Stimulated activated naive CD8-positive, alpha-beta T cell treated with anti-CD3 and anti-CD28 coated beads, Interleukin-15, Interleukin-2, amounts not matched to agents 100 ng/mL and 50 ng/mL, for 24 hours (primary cell): ENCODE measurements around the gene LRTM2.

ENCODE experiments used
- H3K27ac Mint-ChIP-seq: one replicate; pipeline ENCODE4 v1.8.0; 2021; ENCODE audit warnings: mild to moderate bottlenecking, mixed read lengths
- H3K27me3 Mint-ChIP-seq: one replicate; pipeline ENCODE4 v1.8.0; 2021; ENCODE audit warnings: mixed read lengths
- H3K36me3 Mint-ChIP-seq: one replicate; pipeline ENCODE4 v1.8.0; 2021; ENCODE audit warnings: low read depth, mixed read lengths
- H3K4me1 Mint-ChIP-seq: one replicate; pipeline ENCODE4 v1.8.0; 2021; ENCODE audit warnings: low read depth, mixed read lengths
- H3K4me3 Mint-ChIP-seq: one replicate; pipeline ENCODE4 v1.8.0; 2021; ENCODE audit warnings: mild to moderate bottlenecking, mixed read lengths
- H3K9me3 Mint-ChIP-seq: one replicate; pipeline ENCODE4 v1.8.0; 2021; ENCODE audit warnings: mixed read lengths

Gene LRTM2

DNA sequence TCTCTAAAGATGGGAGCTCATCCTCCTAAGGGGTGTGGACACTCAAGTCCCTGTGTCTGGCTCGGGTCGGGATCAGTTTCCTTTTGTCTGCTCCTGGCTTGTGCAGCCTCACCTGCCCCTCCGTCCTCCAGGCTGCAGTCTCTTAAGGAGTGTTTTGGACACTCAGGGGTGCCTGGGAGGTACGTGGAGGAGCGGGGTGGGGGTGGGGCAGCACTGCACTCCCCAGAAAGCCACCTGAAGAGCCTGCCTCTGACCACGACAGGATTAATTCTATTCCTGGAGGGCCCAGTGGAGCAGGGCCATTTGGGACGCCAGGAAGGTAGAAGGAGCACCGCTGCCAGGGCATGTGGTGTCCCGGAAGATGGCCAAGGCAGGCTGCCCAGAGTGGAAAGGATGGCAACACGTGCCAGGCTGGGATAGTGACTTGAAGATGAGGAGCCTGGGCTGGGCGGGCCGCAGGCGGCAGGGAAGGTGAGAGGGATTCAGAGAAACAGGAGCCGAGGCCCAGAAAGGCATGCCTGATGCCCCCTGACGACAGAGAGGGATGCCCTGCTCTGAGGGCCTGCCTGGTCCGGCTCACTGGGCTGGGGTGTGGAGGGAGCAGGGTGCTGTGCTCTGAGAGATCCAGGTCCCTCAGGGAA is 14.8 kb upstream of the LRTM2 start:
- no peaks in the 10 kb centered on the region for H3K27me3 Mint-ChIP-seq
- no peaks in the 10 kb centered on the region for H3K36me3 Mint-ChIP-seq
- no peak overlapping the region for H3K27ac Mint-ChIP-seq
- peaks cover 4% of the 10 kb centered on the region for H3K9me3 Mint-ChIP-seq
- peaks cover 14% of the 10 kb centered on the region for H3K4me1 Mint-ChIP-seq
- H3K4me3 Mint-ChIP-seq = no peak overlapping the region

- Mint-ChIP-seq H3K4me3 (no peak overlapping the region), H3K27ac (no peak overlapping the region), H3K4me1 (peaks cover 16% of the 10 kb centered on the region)
Measured at GRCh38 chr12:1806301-1807086, 13.9 kb upstream of the LRTM2 start.

DNA sequence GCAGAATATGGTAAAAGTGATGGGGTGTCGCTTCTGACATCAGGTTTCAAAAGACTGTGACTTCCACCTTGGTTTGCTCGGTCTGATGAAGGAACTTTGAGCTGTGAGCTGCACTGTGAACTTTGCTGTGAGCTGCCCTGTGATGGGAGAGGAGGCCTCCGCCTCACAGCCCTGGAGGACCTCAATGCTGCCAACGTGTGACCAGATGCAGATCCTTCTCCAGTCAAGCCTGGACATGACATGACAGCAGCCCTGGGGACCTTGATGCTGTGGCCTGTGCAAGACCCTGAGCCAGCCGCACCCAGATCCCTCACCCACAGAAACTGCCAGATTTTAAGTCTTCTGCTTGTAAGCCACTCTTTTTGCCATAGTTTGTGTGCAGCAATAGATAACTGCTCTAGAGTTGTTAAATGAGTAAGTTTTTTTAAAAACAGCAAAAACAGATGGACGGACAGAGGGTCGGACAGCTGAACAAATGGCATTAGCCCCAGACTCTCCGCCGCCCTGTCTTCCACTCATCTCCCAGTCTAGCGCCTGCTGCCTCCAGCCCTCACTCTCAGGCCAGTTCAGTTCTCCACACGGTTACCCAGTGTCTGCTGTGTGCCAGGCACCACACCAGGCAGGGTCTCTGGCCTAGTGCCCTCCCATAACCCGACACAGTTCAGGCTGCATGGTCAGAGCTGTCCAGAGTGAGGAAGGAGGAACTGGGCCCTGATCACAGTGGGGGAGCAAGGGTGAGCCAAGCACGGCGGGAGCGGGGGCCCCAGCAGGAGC is 13.1 kb upstream of the LRTM2 start:
- Mint-ChIP-seq H3K4me1 (peaks cover 16% of the 10 kb centered on the region), H3K4me3 (no peak overlapping the region), H3K36me3 (no peaks in the 10 kb centered on the region), H3K27me3 (no peaks in the 10 kb centered on the region), H3K9me3 (peaks cover 4% of the 10 kb centered on the region), H3K27ac (no peak overlapping the region)

More at GRCh38 chr12:1806301-1807086, 13.9 kb upstream of the LRTM2 start:
- H3K9me3 Mint-ChIP-seq = peaks cover 4% of the 10 kb centered on the region
- H3K36me3 Mint-ChIP-seq = no peaks in the 10 kb centered on the region
- no peaks in the 10 kb centered on the region for H3K27me3 Mint-ChIP-seq

DNA sequence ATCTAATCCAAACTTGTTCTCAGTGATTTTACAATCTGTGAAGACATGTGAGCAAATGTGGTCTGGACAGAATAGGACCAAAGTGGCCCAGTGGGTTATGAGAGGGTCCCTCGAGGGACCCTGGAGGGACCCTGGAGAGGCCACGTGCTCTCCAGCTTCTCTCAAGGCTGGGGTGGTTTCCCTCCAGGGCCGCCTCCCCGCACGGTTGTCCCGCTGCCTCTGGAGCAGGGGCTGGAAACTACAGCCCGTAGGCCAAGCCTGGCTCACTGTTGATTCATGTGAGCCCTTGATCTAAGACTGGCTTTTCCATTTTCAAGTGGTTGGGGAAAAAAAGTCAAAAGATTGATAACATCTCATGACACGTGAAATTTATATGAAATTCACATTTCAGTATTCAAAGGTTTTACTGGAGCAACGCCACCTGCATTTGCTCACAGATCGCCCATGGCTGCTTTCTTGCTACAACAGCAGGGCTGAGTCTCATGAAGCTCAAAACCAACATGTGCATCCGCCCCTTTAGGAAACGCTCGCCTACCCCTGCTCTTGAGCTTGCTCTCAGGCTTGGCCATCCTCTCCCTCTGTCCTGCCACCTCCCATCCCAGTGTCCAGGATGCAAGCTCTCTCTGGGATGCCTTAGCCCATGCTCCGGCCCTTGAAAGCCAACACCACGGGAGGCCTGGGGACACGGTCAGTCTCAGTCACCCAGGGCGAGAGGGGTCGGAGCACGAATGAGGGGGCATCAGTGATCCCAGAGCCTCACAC is 12.1 kb upstream of the LRTM2 start:
- H3K27me3 Mint-ChIP-seq = no peaks in the 10 kb centered on the region
- H3K27ac Mint-ChIP-seq = no peak overlapping the region
- peaks cover 4% of the 10 kb centered on the region for H3K9me3 Mint-ChIP-seq
- H3K4me1 Mint-ChIP-seq = peaks cover 16% of the 10 kb centered on the region
- H3K36me3 Mint-ChIP-seq = no peaks in the 10 kb centered on the region
- H3K4me3 Mint-ChIP-seq = no peak overlapping the region

DNA sequence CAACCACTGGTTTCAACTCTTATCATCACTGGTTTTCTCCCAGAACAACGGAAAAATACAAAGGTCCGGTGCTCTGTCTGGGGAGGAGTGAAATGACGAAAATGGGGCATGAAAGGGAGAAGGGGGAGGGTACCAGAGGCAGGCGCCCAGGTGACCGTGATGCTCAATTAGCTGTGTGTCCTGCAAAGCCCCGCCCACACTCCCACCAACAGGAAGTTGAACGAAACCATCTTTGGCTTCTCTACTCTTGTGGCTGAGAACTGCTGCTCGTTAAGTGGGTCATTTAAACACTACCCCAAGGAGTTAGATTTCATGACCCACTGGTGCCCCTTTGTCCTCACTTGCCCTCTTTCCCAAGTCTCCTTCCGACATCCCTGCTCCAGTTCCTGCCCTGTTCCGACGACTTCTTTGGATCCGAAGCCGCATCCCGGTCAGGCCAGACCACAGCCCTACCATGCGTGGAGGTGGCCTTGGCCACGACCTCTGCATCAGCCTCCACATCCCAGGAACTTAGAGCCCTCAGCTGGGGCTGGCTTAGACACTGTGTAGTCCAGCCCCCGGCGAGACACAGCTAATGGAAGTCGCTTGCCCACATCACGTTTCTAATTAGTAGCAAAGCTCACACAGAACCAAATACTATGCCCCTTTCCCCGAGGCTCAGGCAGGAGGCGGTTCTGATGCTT is 11.4 kb upstream of the LRTM2 start:
- Mint-ChIP-seq H3K36me3 (no peaks in the 10 kb centered on the region), H3K27me3 (no peaks in the 10 kb centered on the region), H3K27ac (peak overlapping the region; percentile 45), H3K4me1 (peaks cover 16% of the 10 kb centered on the region), H3K9me3 (peaks cover 4% of the 10 kb centered on the region), H3K4me3 (no peak overlapping the region)

- Mint-ChIP-seq H3K4me3 (no peak overlapping the region), H3K36me3 (no peaks in the 10 kb centered on the region), H3K4me1 (peaks cover 12% of the 10 kb centered on the region), H3K9me3 (no peaks in the 10 kb centered on the region), H3K27me3 (no peaks in the 10 kb centered on the region), H3K27ac (peak overlapping the region; percentile 80)
Measured at GRCh38 chr12:1809591-1810190, 10.7 kb upstream of the LRTM2 start.

- no peaks in the 10 kb centered on the region for H3K9me3 Mint-ChIP-seq
- H3K4me3 Mint-ChIP-seq = no peak overlapping the region
- H3K36me3 Mint-ChIP-seq = no peaks in the 10 kb centered on the region
- peaks cover 10% of the 10 kb centered on the region for H3K4me1 Mint-ChIP-seq
- no peaks in the 10 kb centered on the region for H3K27me3 Mint-ChIP-seq
- H3K27ac Mint-ChIP-seq = peak overlapping the region; percentile 80
Measured at GRCh38 chr12:1810201-1810930, 10.0 kb upstream of the LRTM2 start.

GRCh38 chr12:1810931-1811280 is 9.5 kb upstream of the LRTM2 start:
- Mint-ChIP-seq H3K4me3 (peak overlapping the region; percentile 31), H3K27me3 (no peaks in the 10 kb centered on the region), H3K4me1 (peaks cover 10% of the 10 kb centered on the region), H3K36me3 (no peaks in the 10 kb centered on the region), H3K9me3 (no peaks in the 10 kb centered on the region), H3K27ac (no peak overlapping the region)

- H3K27me3 Mint-ChIP-seq = no peaks in the 10 kb centered on the region
- H3K27ac Mint-ChIP-seq = peak overlapping the region; percentile 37
- peak overlapping the region; percentile 31 for H3K4me3 Mint-ChIP-seq
- H3K4me1 Mint-ChIP-seq = peaks cover 10% of the 10 kb centered on the region
- H3K9me3 Mint-ChIP-seq = no peaks in the 10 kb centered on the region
- no peaks in the 10 kb centered on the region for H3K36me3 Mint-ChIP-seq
Measured at GRCh38 chr12:1811281-1811947, 9.0 kb upstream of the LRTM2 start.

GRCh38 chr12:1811948-1812291 is 8.4 kb upstream of the LRTM2 start:
- H3K4me3 Mint-ChIP-seq = no peak overlapping the region
- H3K27me3 Mint-ChIP-seq = no peaks in the 10 kb centered on the region
- H3K4me1 Mint-ChIP-seq = peaks cover 10% of the 10 kb centered on the region
- H3K36me3 Mint-ChIP-seq = no peaks in the 10 kb centered on the region
- peak overlapping the region; percentile 37 for H3K27ac Mint-ChIP-seq
- H3K9me3 Mint-ChIP-seq = no peaks in the 10 kb centered on the region

GRCh38 chr12:1812650-1813302 is 7.6 kb upstream of the LRTM2 start:
- no peaks in the 10 kb centered on the region for H3K36me3 Mint-ChIP-seq
- no peak overlapping the region for H3K27ac Mint-ChIP-seq
- H3K4me1 Mint-ChIP-seq = peaks cover 10% of the 10 kb centered on the region
- H3K4me3 Mint-ChIP-seq = no peak overlapping the region
- no peaks in the 10 kb centered on the region for H3K27me3 Mint-ChIP-seq
- no peaks in the 10 kb centered on the region for H3K9me3 Mint-ChIP-seq

DNA sequence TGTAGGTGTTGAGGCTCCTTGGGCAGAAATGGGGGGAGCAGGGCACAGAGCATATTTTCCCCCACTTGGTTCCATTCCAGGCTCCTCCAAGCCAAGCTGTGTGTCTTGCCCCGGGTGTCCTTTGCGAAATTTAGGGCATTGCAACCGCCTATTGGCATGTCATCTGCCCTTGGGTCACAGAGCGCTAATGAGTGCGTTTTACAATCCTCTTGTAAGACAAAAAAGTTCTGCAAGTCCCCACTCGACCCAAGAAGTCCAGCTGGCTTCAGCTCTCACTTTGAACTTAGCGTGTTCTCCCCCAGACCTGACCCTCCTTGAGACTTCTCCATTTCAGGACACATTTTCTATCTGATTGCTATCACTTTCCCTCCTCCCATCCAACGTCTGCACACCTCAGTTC is 6.1 kb upstream of the LRTM2 start:
- Mint-ChIP-seq H3K36me3 (no peaks in the 10 kb centered on the region), H3K27ac (no peak overlapping the region), H3K4me3 (no peak overlapping the region), H3K27me3 (peaks cover 2% of the 10 kb centered on the region), H3K9me3 (no peaks in the 10 kb centered on the region), H3K4me1 (peaks cover 10% of the 10 kb centered on the region)

GRCh38 chr12:1815108-1815507 is 5.3 kb upstream of the LRTM2 start:
- Mint-ChIP-seq H3K4me3 (no peak overlapping the region), H3K27me3 (peaks cover 11% of the 10 kb centered on the region), H3K9me3 (no peaks in the 10 kb centered on the region), H3K27ac (no peak overlapping the region), H3K36me3 (no peaks in the 10 kb centered on the region), H3K4me1 (peaks cover 5% of the 10 kb centered on the region)
